KMS-11 (cell line): ENCODE data around the gene TNMD.

ENCODE experiments used
- H2AFZ ChIP-seq: fragments of 200-600 bp; sonication (generic); 2 replicates; pipeline ENCODE4 v1.6.1; 2016; ENCODE audit warnings: antibody characterized with exemption, mixed run types, low read depth
- H3K27ac ChIP-seq: fragments of 200-600 bp; sonication (generic); 2 replicates; pipeline ENCODE4 v1.6.1; 2016; ENCODE audit warnings: mild to moderate bottlenecking, mixed run types
- H3K27me3 ChIP-seq: fragments of 200-600 bp; sonication (generic); 2 replicates; pipeline ENCODE4 v1.6.1; 2017; ENCODE audit warnings: mild to moderate bottlenecking, low read depth, mixed run types, moderate library complexity; ENCODE audit not compliant: insufficient read depth
- H3K36me3 ChIP-seq: fragments of 200-600 bp; sonication (generic); 2 replicates; pipeline ENCODE4 v1.6.1; 2017; ENCODE audit warnings: mild to moderate bottlenecking, mixed run types; ENCODE audit not compliant: insufficient read depth
- H3K4me1 ChIP-seq: fragments of 200-600 bp; sonication (generic); 2 replicates; pipeline ENCODE4 v1.6.1; 2016; ENCODE audit warnings: mild to moderate bottlenecking, low read depth, mixed run types; ENCODE audit not compliant: poor library complexity, severe bottlenecking
- H3K4me2 ChIP-seq: fragments of 200-600 bp; sonication (generic); 2 replicates; pipeline ENCODE4 v1.7.0; 2016; ENCODE audit warnings: mild to moderate bottlenecking, mixed run types
- H3K4me3 ChIP-seq: fragments of 200-600 bp; sonication (generic); IDR thresholded peaks from 2 replicates; pipeline ENCODE4 v1.6.1; 2017; ENCODE audit warnings: low read depth, low read length, mixed read lengths; ENCODE audit not compliant: insufficient read depth
- H3K79me2 ChIP-seq: fragments of 200-600 bp; sonication (generic); 2 replicates; pipeline ENCODE4 v1.6.1; 2016; ENCODE audit warnings: low read depth, mixed run types; ENCODE audit not compliant: insufficient read depth
- H3K9ac ChIP-seq: fragments of 200-600 bp; sonication (generic); 2 replicates; pipeline ENCODE4 v1.6.1; 2016; ENCODE audit warnings: mild to moderate bottlenecking, mixed run types
- H4K20me1 ChIP-seq: fragments of 200-600 bp; sonication (generic); 2 replicates; pipeline ENCODE4 v1.6.1; 2016; ENCODE audit warnings: mild to moderate bottlenecking, mixed run types; ENCODE audit not compliant: insufficient read depth
- TF ChIP-seq, protein P1 (sequence below): fragments of 200-600 bp; sonication (generic); conservative IDR thresholded peaks from 2 replicates; pipeline ENCODE4 v1.6.1; 2017; ENCODE audit warnings: low read depth, mild to moderate bottlenecking, antibody characterized with exemption, low read length, moderate library complexity, mixed read lengths

TNMD gene

DNA sequence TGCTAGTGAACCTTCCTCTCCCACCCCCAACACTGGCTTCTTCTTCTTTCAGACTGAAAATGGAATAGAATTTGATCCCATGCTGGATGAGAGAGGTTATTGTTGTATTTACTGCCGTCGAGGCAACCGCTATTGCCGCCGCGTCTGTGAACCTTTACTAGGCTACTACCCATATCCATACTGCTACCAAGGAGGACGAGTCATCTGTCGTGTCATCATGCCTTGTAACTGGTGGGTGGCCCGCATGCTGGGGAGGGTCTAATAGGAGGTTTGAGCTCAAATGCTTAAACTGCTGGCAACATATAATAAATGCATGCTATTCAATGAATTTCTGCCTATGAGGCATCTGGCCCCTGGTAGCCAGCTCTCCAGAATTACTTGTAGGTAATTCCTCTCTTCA, 14.7 kb downstream of the TNMD start:
- Histone ChIP-seq H3K4me2 (no peak overlapping the region), H3K4me3 (no peak overlapping the region), H3K4me1 (peaks cover 13% of the 10 kb centered on the region), H3K9ac (no peak overlapping the region), H3K27me3 (no peaks in the 10 kb centered on the region), H3K36me3 (no peaks in the 10 kb centered on the region), H3K79me2 (no peaks in the 10 kb centered on the region), H3K27ac (no peak overlapping the region), H4K20me1 (no peaks in the 10 kb centered on the region), H2AFZ (no peak overlapping the region)
- TF ChIP-seq, protein P1, sequence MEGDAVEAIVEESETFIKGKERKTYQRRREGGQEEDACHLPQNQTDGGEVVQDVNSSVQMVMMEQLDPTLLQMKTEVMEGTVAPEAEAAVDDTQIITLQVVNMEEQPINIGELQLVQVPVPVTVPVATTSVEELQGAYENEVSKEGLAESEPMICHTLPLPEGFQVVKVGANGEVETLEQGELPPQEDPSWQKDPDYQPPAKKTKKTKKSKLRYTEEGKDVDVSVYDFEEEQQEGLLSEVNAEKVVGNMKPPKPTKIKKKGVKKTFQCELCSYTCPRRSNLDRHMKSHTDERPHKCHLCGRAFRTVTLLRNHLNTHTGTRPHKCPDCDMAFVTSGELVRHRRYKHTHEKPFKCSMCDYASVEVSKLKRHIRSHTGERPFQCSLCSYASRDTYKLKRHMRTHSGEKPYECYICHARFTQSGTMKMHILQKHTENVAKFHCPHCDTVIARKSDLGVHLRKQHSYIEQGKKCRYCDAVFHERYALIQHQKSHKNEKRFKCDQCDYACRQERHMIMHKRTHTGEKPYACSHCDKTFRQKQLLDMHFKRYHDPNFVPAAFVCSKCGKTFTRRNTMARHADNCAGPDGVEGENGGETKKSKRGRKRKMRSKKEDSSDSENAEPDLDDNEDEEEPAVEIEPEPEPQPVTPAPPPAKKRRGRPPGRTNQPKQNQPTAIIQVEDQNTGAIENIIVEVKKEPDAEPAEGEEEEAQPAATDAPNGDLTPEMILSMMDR: no peak

DNA sequence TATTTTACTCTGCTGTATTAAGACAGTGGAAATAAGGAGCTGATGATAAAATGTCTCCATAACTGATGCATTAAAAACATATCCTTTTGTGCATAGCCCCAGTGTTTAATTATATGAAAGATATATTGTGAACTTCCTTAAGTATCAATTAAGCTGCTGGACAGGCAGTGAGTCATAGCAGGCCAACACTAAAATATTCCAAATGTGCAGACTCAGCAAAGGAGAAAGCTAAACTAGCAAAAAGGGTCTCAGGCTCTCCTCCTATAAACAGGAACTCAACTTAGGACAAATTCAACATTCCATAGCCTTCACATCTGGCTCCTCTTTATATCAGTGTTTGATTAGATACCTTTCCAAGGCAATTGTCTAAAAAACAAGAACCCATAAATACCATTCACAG, 15.6 kb downstream of the TNMD start:
- Histone ChIP-seq H4K20me1 (no peaks in the 10 kb centered on the region), H3K36me3 (no peaks in the 10 kb centered on the region), H3K4me3 (no peak overlapping the region), H2AFZ (peak overlapping the region; percentile 15; the same call in 1 of the 2 replicates), H3K79me2 (no peaks in the 10 kb centered on the region), H3K27ac (no peak overlapping the region), H3K4me2 (peak overlapping the region; percentile 40), H3K27me3 (no peaks in the 10 kb centered on the region), H3K9ac (no peak overlapping the region), H3K4me1 (peaks cover 13% of the 10 kb centered on the region)
- TF ChIP-seq, protein P1: no peak

DNA sequence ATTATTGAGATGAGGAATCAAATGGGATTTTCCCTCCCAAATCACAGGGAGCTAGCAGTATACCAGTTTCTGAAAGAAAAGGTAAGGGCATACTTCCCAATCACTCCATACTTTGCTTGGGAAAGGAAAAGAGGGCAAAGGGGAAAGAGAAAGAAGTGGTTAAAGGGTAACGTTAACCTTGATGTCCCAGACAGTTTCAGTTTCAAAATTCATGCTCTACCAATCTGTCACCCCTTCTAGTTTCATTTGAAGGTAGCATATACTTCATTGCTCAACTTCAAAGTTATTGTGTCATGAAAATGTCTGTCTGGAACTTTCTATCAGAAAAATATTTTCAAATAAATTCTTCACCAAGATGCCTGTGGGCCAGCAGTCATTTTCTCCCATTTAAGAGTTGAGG, 16.0 kb downstream of the TNMD start:
- no peaks in the 10 kb centered on the region for H3K79me2 ChIP-seq
- H3K4me3 ChIP-seq: no peak overlapping the region
- H4K20me1 ChIP-seq: no peaks in the 10 kb centered on the region
- no peaks in the 10 kb centered on the region for H3K27me3 ChIP-seq
- H3K36me3 ChIP-seq: no peaks in the 10 kb centered on the region
- peaks cover 13% of the 10 kb centered on the region for H3K4me1 ChIP-seq
- H3K4me2 ChIP-seq: peak overlapping the region; percentile 40
- no peak overlapping the region for H3K27ac ChIP-seq
- H3K9ac ChIP-seq: no peak overlapping the region
- H2AFZ ChIP-seq: peak overlapping the region; percentile 15; the same call in 1 of the 2 replicates
- TF ChIP-seq, protein P1: no peak

DNA sequence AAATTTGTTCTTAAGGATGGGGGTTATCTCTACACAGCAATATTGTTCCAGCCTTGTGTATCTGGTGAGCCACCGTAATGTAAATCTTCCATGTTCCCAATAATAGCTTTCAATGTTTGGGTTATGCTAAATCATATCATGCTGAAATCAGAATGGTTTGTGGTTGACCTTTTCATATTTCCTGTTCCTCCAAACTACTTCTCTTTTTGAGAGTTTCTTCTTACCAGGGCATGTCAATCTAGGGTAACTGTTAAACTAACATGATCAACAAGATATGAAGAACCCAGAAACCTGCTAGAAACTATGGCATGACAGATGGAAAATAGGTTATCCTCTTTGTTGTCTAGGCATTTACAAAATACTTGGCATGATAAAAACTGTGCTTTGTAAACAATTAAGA, 22.0 kb downstream of the TNMD start:
- H3K4me3 ChIP-seq: no peak overlapping the region

More for the DNA sequence above, 22.0 kb downstream of the TNMD start:
- Histone ChIP-seq H2AFZ (no peak overlapping the region), H3K27me3 (no peaks in the 10 kb centered on the region), H3K79me2 (no peaks in the 10 kb centered on the region), H3K4me2 (no peak overlapping the region), H3K36me3 (no peaks in the 10 kb centered on the region), H3K27ac (no peak overlapping the region), H4K20me1 (no peaks in the 10 kb centered on the region), H3K4me1 (no peaks in the 10 kb centered on the region), H3K9ac (no peak overlapping the region)
- TF ChIP-seq, protein P1: no peak
